ENCODE data around the gene NMNAT2.
A peak's percentile ranks its signal among the peaks of the same experiment; 100 is the strongest.

Gene NMNAT2

DNA sequence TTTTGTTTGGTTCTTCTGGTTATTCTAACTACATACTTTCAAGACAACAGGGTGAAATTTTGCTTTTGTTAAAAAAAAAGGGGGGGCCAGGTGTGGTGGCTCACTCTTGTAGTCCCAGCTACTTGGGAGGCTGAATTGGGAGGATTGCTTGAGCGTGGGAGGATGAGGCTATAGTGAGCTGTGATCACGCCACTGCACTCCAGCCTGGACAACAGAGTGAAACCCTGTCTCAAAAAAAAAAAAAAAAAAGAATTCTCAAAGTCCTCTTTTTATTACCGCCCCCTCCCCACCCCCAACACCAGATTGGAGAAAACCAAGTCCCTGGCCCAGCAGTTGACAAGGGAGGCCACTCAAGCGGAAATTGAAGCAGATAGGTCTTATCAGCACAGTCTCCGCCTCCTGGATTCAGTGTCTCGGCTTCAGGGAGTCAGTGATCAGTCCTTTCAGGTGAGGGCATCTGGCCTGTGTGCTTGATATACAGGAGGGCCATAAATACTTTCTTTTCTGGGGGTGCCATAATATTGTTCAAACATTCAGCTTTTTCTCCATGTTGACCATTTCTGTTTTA lies 181.9 kb downstream of the NMNAT2 start:
- DNase-seq (ENCODE audit: low read depth in 3 of 3), result no peak

DNA sequence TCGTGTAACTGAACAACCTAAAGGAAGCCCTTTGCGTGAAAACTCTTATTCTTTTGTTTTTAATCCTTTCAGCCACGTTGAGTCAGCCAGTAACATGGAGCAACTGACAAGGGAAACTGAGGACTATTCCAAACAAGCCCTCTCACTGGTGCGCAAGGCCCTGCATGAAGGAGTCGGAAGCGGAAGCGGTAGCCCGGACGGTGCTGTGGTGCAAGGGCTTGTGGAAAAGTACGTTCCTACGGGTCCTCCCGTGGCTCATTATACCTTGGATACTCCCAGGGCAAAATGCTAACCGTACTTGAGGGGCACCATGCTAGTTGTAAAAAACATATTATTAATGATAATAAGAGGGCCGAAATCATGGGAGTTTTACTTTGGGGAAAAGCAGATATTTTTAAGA lies 182.7 kb downstream of the NMNAT2 start:
- DNase-seq (ENCODE audit: low read depth in 3 of 3), result no peak

DNA sequence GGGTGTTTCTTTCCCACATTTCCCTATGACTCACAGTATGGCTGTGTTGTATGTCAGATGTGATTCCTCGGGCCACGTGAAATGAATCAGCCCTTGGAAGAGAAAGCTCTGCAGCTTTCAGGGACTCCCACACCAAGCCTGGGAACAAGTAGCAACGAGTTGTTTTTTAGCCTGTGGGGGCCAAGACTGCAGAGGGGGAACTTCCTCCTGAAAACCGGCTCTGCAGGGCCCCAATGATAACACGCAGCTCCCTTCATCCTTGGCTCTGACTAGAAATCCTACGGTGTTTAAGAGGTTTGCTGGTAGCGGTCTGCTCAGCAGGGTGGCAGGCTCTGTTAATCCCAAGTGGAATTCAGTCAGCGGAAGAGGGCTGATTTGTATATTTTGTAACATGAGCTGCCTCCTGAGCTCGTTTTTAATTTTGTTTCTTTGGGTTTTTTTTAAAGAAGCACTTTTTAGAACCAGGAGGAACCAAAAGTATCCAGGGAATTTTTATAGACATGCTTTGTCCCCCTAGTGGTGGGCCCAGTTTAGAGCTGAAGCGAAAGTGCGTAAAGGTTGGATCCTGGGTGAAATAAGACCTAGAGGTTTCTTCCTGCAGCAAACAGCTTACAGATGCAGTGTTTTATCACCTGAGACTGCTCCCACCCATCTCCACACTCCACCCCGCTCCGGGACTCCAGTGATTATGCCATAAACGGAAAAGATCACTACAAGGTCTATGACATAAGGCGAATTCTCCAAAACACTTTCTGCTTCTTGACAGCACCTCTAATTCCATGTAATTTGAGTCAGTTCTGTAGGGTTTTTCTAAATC lies 183.3 kb downstream of the NMNAT2 start:
- DNase-seq (ENCODE audit: low read depth in 3 of 3), result no peak

DNA sequence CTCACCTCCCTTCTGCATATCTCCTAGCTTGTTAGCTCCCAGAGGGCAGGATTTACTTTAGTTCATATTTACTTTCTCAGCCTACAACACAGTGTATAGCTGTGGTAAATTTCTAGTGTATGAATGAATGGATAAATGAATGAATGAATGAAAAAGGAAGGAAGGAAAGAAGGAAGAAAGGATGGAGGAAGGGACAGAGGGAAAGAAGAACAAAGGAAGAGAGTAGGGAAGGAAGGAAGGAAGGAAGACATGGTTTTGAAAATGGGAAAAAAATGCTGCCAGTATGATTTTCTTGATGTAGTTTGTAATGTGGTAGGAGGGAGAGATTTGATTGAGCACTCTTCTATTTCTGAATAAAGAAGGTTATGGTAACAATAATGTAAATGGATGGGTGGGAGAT lies 185.1 kb downstream of the NMNAT2 start:
- no peak for DNase-seq (ENCODE audit: low read depth in 3 of 3)

DNA sequence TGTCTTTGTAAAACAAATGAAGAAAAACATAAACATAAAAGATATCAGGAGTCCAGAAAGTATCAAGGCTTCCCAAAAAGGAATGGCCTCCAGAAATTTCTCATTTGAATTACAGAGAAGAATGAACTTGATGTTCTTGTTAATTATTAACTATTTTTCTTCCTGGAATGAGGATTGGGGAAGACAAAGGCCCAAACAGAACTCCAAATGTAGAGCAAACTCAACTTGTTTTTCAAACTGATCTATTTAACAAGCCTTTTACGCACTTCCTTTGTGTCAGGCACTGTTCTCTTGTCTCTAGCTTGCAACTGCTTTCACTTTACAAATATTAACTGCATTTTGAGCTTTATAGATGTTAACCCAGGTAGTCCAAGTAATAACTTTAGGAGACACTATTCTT lies 186.6 kb downstream of the NMNAT2 start:
- DNase-seq (ENCODE audit: low read depth in 3 of 3), result no peak

DNA sequence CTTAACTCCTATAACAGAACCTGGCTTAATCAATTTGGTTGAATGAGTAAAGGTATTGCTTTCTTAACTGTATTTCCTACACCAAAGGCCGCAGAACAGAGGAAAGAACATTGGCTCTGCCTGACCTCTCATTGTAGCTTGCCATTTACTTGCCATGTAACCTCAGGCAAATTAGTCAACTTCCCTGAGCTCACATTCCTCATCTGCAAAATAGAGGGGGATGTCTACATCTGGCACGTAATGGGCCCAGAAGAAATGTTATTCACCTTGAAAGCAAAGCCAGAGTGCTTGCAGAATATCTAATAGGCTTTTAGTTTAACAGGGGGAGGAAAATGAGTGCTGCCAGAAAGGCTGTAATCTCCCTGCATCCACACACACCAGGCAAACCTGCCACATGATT lies 187.8 kb downstream of the NMNAT2 start:
- DNase-seq (ENCODE audit: low read depth in 3 of 3), result no peak

DNA sequence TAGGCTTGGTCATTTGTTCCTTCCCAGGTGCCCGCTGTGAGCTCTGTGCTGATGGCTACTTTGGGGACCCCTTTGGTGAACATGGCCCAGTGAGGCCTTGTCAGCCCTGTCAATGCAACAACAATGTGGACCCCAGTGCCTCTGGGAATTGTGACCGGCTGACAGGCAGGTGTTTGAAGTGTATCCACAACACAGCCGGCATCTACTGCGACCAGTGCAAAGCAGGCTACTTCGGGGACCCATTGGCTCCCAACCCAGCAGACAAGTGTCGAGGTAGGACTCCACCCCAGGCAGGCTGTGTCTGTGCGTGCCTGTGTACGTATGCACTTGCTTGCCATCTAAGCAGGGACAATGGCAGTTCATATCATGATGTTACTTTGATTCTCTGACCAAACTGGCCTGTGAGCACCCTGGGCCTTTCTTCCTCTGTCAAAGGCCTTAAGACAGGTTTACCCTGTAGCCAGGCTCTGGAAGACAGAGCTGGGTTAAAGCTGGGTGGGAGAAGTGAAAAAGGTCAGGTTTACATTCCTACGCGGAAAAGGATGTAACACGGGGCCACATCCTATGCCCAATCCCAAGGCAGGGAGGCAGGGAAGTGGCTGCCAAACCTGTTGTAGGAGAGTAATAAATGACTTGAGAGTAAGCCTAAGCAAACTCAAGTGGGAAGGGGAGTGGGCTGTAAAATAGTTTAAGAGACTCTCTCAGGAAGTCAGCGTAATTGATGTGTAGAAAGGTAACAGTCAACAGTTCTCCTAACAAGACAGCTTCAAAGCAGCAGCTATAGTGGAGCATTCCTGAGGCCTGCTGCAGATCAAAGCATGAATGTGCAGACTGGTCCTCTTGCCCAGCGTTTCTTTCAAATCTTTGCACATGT lies 189.6 kb downstream of the NMNAT2 start:
- DNase-seq (ENCODE audit: low read depth in 3 of 3), result no peak

DNA sequence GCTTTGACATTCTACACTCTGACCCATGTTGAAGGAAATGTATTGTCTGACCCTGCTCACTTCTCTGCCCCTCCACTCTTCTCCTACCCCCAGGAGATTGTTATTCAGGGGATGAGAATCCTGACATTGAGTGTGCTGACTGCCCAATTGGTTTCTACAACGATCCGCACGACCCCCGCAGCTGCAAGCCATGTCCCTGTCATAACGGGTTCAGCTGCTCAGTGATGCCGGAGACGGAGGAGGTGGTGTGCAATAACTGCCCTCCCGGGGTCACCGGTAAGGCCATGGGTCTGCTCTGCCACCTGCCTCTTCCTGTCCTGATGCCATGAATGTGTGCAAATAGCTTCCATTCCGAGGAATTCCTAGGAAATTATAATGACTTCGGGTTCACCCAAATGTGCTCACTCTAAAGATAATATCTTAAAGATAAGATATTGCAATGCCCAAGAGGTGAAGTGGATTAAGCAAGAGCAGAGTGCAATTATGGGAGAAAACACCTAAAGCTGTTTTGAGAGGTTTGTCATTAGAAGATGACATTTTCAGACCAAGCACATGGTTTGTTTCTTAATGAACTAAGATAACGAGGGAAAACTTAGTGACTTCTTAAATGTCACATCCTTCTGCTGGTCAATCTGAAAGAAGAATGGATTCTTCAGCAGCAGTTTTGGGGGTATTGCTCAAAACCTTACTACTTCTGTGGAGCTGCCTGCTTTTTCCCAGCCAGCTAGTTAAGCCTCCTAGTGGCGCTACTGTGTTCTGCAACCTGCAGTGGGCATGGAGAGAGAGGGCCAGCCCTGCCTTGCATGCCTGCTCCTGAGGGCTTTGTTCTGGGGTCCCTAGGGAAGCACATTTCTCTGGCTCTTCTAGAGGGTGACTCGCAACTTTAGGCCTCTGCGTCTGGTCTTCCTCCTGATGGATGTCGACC lies 190.5 kb downstream of the NMNAT2 start:
- peak in 1 of 3 experiments; percentile 38 for DNase-seq (ENCODE audit: low read depth in 3 of 3)

DNA sequence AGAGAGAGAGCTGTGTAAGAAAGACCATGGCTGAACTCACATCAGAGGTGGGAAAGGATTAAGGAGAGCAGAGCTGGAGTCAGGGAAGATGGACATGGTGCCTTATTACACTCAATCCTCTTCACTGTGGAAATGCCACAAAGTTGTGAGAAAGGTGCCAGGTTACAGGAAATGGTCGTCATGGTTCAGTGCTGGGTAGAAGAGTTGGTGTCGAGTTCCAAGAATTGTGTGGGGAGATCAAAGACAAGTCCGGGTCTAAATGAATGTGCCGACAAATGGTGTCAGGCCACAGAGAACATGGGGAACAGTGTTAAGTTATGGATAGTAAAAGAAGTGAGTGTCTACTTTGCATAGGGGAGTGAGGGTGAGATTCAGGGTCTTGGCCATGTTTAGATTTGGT lies 191.2 kb downstream of the NMNAT2 start:
- no peak for DNase-seq (ENCODE audit: low read depth in 3 of 3)

DNA sequence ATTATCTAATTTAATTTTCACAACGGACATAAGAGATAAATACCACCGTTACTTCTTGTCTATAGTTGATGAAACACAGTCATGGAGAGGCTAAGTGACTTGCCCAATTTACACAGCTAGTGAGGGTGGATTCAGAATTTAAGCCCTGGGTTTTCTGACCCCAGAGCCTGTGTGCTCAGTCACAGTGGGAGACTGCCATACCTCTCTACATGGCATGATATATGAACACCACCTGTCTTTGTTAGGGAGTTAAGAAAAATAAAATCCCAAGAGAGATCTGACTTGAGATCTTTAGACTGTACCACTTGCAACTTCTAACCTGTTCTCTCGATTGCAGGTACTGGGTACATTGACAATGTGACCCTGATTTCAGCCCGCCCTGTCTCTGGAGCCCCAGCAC lies 191.8 kb downstream of the NMNAT2 start:
- DNase-seq (ENCODE audit: low read depth in 3 of 3), result no peak

DNA sequence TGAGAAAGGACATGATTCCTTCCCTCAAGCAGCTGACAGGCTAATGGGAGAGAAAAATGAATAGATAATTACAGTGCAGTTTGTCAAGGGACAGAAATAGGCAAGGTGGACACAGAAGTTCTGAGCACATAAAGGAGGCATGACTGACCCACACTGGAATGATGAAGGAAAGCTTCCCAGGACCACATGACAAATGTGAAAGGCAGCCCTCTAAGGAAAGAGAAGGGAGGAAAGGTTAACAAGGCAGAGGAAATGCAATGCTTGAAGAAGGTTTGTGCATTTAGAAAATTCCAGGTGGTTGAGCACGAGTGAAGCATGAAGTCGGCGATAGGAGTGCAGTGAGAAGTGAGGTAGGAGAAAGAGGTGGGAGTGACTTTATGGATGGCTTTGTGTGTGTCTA lies 194.7 kb downstream of the NMNAT2 start:
- DNase-seq (ENCODE audit: low read depth in 3 of 3), result no peak

DNA sequence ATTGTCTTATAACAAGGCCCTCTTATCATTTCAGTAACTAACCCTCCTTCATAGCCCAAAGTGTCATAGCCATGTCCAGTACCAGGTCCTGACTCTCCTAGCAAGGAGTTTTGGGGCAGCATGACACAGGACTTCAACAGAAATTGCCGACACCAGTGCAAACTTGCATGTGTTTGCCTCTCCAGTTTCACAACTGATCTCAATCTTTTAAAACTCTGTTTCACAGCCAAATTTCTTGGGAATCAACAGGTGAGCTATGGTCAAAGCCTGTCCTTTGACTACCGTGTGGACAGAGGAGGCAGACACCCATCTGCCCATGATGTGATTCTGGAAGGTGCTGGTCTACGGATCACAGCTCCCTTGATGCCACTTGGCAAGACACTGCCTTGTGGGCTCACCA lies 195.3 kb downstream of the NMNAT2 start:
- no peak for DNase-seq (ENCODE audit: low read depth in 3 of 3)

DNA sequence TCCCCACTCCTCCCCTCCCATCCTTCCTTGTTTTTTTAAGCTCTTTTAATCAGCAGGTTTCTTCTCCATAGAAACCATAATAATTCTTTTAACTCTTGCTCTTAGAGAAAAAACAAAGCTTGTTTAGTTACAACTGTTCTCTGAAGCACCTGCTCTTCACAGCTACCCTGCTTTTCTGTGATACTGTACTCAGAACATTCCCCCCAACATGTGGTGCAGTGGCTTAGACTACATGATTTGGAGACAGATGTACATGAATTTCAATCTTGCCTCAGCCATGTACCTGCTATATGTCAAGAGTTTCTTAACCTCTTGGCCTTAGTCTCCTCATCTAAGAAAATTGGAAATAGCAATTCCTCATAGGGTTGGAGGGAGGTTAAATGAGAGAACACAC lies 198.6 kb downstream of the NMNAT2 start:
- DNase-seq (ENCODE audit: low read depth in 3 of 3), result no peak

DNA sequence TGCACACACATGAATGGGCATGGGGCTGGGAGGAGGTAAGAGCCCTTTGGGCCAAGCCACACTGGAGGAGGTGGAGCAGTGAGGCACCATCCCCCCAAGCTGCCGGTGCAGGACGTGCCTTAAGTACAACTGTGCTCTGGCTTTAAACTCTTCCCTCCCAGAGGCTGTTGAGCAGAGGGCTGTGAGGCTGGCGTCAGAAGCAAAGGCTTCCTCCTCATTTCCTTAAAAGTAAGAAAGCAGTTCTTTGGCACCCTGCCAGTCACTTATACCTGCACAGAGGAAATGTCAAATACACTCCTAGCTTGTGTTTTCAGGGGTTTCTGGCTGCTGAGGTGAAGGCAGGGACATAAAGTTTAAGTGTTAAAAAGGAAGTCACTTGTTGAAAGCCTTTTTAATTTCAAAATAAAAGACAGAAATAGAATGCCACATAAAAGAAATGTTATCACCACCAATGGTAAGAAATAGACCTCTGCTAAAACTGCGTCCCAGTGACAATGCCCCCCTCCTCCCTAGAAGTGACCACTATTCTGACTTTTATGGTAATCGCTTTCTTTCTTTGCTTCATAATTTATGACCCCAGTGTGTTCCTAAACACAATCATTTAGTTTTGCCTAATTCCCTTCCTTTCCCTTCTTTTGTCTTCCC lies 199.1 kb downstream of the NMNAT2 start:
- DNase-seq (ENCODE audit: low read depth in 3 of 3), result peak in 1 of 3 experiments; percentile 7

DNA sequence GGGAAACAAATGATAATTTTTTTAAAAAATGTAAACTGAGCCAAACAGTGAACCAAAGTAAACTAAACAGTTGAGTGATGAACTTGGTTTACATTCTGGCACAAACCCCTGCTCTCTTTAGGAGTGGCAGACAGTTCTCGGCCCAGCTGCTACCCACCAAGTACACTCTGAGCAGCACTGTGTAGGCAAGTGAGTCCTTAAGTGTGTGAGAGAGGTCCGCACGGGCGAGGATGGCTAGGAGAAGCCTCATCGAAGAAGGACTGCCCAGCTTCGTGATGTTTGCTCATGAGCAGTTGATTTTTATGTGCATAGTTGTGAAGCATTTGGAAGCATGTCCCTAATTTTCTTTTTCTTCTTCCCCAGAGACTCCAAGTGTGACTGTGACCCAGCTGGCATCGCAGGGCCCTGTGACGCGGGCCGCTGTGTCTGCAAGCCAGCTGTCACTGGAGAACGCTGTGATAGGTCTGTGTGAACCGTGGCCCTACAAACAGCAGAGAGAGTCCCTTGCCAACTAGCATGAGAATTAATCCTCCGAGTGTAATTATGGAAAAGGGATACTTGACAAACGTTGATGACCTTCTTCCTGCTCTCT lies 200.1 kb downstream of the NMNAT2 start:
- no peak for DNase-seq (ENCODE audit: low read depth in 3 of 3)

DNA sequence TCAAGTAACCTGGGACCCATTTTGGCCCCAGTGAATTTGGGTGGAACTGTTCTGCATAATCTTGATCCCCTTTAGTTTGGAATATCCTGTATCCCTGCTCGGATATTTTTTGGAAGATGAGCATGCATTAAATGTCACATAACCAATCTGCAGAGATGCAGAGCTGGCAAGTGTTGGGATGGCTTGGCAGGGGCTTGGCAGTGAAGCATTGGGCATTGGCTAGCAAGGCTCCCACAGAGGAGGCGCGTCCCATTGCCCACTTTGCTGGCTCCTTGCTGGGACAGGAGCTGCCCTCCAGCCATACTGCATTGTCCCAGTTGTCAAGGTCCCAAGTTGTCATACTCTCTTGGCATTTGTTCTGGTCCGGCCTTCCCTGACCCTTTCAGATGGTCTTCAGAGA lies 202.2 kb downstream of the NMNAT2 start:
- no peak for DNase-seq (ENCODE audit: low read depth in 3 of 3)

DNA sequence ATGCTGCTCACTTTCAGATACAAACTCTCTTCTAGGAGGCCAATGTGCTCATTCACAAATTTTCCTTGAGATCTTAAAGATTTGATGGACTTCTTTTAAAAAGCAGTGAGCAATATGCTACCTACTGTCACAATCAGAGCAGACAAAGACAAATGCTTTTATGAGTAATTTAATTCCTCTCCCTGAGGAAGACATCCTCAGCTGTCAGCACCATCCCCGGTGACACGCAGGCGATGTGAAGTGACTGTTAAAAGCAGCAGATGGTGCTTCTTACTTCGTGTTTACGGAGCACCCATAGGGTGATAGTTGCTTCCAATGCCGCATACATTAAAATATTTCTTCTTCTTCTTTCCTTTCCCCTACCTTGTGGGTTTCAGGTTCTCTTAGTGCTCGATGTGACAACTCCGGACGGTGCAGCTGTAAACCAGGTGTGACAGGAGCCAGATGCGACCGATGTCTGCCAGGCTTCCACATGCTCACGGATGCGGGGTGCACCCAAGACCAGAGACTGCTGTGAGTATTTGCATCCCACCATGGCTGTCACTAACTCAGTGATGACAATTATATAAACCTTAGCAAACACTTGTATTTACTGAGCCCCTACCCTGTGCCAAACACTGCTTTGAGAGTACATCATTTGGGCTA lies 203.0 kb downstream of the NMNAT2 start:
- DNase-seq (ENCODE audit: low read depth in 3 of 3), result no peak

DNA sequence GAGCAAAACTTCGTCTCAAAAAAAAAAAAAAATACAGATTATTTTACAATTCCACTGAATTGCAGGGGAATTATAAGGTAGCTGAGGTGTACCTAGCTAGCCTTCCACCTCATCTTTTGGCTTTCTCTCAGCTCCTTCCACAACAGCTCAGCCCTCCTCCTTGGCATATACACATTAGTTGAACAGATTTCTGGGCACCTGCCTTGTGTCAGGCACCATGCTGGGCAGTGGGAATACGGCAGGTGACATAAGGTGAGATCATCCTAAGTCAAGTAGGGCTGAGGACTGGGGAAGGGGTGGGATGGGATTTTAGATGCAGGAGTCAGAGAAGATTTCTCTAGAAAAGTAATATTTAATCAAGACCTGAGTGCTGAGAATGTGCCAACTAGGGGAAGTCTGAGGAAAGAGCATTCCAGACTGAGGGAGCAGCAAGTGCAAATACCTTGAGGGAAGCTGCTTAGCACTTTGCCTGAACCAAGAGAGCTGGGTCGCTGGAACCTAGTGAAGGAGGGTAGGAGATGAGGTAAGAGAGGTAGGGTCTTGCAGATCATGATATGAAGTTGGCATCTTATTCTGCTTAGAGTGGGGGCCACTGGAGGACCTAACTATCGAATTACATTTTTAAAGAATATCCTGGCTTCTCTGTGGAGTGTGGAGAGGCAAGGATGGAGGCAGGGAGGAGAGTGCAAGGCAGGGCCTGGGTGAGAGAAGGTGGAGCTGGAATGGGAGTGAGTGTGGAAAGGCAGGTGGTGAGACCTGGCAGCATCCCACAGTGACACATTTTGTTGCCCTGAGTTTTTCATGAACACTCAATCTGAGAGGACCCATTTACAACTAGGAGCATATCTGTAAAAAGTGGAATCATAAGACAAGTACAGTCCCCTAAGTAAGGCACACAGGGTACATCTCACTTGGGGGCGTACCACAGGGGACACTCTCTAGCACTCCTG lies 203.9 kb downstream of the NMNAT2 start:
- DNase-seq (ENCODE audit: low read depth in 3 of 3), result no peak

DNA sequence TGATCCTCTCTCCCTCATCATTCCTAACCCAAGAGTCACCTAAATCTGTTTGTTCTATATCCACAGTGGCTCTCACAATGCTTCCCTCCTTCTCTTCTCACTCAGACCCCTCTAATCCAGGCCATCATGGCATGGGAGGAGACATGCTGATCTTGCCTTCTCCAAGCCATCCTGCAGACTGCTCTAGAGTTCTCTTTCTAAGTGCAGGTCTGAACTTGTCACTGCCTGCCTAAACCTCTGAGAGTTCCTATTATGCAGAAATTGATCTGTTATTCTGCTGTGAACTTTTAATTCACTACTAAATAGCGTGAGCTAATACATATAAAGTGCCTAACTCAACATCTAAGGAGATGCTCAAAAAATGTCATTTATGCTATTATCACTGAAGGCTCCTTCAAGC lies 205.3 kb downstream of the NMNAT2 start:
- DNase-seq (ENCODE audit: low read depth in 3 of 3), result no peak

All from stimulated activated CD4-positive, alpha-beta T cell treated with anti-CD3 and anti-CD28 coated beads, TNF-alpha, amount 100 ng/mL, for 24 hours (primary cell).